H1 (cell line): ENCODE data around the gene SLC8A3. TPM values are rescaled to one million over a fixed set of nuclear protein-coding genes. Genes with fewer than 3 reads are reported as not detected.

ENCODE experiments used
- JUND ChIP-seq: IDR thresholded peaks from 2 replicates; pipeline ENCODE4 v1.6.1; 2011; ENCODE audit warnings: mild to moderate bottlenecking, improper control_type of control experiment, low read length
- SP2 ChIP-seq: IDR thresholded peaks from 2 replicates; pipeline ENCODE4 v1.6.1; 2012; ENCODE audit warnings: mild to moderate bottlenecking, low read length, inconsistent platforms
- SUZ12 ChIP-seq: fragments of 200-600 bp; sonication (generic); IDR thresholded peaks from 2 replicates; pipeline ENCODE4 v1.6.1; 2012; ENCODE audit warnings: mild to moderate bottlenecking, inconsistent platforms, low read length, moderate library complexity, mixed read lengths
- TAF1 ChIP-seq: IDR thresholded peaks from 2 replicates; pipeline ENCODE4 v1.6.1; 2011; ENCODE audit warnings: mild to moderate bottlenecking, low read depth, low read length
- TCF12 ChIP-seq: IDR thresholded peaks from 2 replicates; pipeline ENCODE4 v1.6.1; 2011; ENCODE audit warnings: low read depth, mild to moderate bottlenecking, low read length
- polyA plus RNA-seq, 7 experiments: library from polyadenylated mRNA; depleted of rRNA in 3 of 7; stranded (reverse) in 5 of 7; unstranded in 2 of 7; fragments of >200 nt in 5 of 7; fragments of 200-250 nt in 2 of 7; gene quantifications; 1 replicate in 5 of 7; 2 replicates in 1 of 7; 4 replicates in 1 of 7; pipeline versions ENCODE4 v1.2.1 to v1.2.3, GENCODE V29; 2011 to 2013; ENCODE audit warnings: missing spikeins in 2 of 7, mixed read lengths in 2 of 7
- total RNA-seq: library from RNA; stranded (reverse); fragmentation: NEBNext Ultra II Directional; extraction: Animal tissue kit (Norgen Biotek cat#: 25700); gene quantifications from 2 replicates; pipeline ENCODE4 v1.2.1, GENCODE V29; 2021

The SLC8A3 gene
- total and polyA plus RNA-seq, 2 of the 8 experiments (the other 6 are each of a cell fraction or from before 2014, with no cell fraction given), result 0.38 to 1.1 TPM

DNA sequence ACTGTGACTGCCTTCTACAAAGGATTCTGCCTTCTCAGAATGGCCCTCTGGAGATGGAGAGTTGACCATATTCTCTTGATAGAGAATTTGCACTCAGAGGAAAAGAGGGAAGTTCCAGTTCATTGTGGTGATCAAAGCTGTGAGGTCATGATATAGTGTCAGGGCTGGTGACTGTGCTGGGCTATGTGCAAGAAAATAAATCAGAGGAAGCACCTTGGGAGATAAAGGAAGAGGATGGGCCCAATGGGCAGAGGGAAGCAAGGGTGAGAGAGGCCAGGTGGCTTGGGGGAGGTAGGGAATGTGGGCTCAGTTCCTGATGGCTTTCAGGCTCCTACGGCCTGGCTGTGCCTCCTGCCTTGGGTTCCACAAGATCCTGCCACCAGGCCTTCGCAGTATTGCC is 145.8 kb downstream of the SLC8A3 start (continued):
- TF ChIP-seq JUND (no peak), SP2 (no peak), TAF1 (no peak), SUZ12 (no peak), TCF12 (no peak)
